HG03139 (cell line): ENCODE results near the gene EDIL3.

Source experiments
- ATAC-seq: cut with Tn5 transposase; IDR thresholded peaks from one replicate; pipeline ENCODE4 v1.9.1; 2021; ENCODE audit not compliant: unreplicated experiment

The EDIL3 gene

GRCh38 chr5:83917261-83917908 is 467.3 kb downstream of the EDIL3 start:
- ATAC-seq: no peak

GRCh38 chr5:83914662-83915418 is 469.8 kb downstream of the EDIL3 start:
- ATAC-seq: no peak

GRCh38 chr5:83914199-83914598 is 470.5 kb downstream of the EDIL3 start:
- ATAC-seq: no peak

GRCh38 chr5:83913593-83913992 is 471.1 kb downstream of the EDIL3 start:
- ATAC-seq: no peak

GRCh38 chr5:83911367-83911919 is 473.2 kb downstream of the EDIL3 start:
- no peak for ATAC-seq

- no peak for ATAC-seq
Measured at GRCh38 chr5:83900306-83900705, 484.4 kb downstream of the EDIL3 start.

GRCh38 chr5:83899326-83899970 is 485.2 kb downstream of the EDIL3 start:
- no peak for ATAC-seq

GRCh38 chr5:83895860-83896259 is 488.8 kb downstream of the EDIL3 start:
- no peak for ATAC-seq

GRCh38 chr5:83891261-83891660 is 493.4 kb downstream of the EDIL3 start:
- no peak for ATAC-seq
